GM21786 (cell line): ENCODE measurements around the gene RTF2.
"Not testable (repeated sequence)": the region's sequence is repeated elsewhere in the genome, so short reads cannot be mapped to it uniquely, and the experiment has no call there.

Source experiments
- ATAC-seq: cut with Tn5 transposase; IDR thresholded peaks from one replicate; pipeline ENCODE4 v1.9.1; 2021; ENCODE audit not compliant: unreplicated experiment

RTF2 gene

DNA sequence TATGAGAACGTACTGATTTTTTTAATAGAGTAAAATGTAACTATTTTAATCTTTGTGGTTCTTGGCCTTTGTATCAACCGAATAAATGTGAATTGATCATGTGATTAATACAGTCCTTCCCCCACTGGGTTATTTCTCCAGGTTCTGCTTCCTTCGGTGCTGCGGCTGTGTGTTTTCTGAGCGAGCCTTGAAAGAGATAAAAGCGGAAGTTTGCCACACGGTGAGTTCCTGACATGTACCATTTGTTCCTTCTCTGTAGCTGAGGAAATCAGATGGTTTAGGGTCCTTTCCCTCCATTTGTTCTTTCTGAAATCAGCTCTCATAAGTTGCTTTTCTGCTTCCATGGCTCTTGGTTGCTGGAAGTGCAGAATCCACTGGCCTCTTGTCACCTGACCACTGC is 15.5 kb downstream of the RTF2 start:
- ATAC-seq = no peak

DNA sequence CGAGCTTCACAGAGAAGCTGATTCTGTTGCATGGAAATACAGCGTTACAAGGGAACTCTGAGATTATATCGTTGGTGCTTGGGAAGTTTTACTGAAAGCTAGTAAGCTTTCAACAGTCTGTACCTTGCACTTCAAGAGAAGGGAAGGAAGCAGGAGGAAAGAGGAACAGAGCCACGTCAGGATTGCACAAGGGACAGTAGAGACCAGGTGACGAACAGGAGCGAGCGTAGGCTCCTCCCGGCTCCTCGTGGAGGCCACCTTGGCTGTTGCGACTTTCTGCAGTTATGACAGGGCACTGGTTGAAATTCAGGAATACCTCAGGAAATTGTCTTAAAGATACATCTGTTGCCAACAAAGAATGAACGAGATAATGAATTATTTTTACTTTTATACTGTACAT is 18.8 kb downstream of the RTF2 start:
- ATAC-seq = no peak

DNA sequence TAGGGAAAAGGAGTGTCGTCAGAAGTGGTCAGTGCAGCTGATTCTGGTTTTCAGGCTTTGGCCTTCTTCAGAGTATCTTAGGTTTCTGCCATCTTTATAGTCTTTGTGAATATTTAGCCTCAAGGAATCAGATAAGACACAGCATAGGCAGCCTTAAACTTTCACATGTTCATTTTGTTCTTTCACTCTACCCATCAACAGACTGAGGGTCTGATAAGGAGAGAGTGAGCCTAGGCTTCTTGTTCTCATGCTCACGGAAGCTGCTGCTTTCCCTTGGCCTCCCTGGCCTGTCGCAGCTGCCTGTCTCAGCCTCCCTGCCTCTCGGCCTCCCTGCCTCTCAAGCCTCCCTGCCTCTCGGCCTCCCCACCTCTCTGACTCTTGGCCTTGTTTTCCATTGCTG is 20.1 kb downstream of the RTF2 start:
- no peak for ATAC-seq

DNA sequence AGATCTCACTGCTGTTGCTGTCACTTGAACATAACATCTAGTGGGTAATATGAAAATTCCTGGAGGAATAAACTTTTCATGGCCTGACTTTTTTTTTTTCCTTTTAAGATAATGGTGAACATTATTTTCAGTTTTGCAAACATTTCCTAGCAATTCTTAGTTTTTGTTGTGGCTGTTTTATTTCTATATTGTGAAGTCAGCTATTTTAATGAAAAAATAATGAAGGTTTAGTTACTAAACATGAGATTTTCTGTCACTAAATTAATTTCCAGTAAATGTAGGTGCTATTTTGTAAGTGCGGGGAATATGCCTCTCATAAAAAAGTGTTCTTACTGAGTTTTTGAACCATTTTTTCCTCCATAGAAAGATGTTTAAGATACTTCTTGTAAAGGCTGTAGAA is 32.7 kb downstream of the RTF2 start:
- ATAC-seq = no peak

DNA sequence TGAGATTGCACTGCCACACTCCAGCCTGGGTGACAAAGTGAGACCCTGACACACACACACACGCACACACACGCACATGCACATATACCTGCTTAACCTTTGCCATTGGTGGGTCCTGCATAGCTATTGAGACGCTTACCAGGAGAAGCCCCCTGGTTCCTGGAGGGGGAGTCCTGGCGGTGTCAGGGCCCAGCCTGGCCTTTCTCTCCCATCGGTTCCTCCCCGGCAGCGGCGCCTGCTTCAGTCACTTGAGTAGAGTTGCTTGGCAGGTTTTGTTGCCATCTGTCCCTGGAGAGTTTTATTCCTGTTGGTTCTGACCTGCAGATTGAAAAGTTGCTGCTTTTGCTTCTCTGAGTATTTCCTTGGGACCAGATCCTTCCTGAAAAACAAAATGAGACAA is 35.5 kb downstream of the RTF2 start:
- no peak for ATAC-seq

DNA sequence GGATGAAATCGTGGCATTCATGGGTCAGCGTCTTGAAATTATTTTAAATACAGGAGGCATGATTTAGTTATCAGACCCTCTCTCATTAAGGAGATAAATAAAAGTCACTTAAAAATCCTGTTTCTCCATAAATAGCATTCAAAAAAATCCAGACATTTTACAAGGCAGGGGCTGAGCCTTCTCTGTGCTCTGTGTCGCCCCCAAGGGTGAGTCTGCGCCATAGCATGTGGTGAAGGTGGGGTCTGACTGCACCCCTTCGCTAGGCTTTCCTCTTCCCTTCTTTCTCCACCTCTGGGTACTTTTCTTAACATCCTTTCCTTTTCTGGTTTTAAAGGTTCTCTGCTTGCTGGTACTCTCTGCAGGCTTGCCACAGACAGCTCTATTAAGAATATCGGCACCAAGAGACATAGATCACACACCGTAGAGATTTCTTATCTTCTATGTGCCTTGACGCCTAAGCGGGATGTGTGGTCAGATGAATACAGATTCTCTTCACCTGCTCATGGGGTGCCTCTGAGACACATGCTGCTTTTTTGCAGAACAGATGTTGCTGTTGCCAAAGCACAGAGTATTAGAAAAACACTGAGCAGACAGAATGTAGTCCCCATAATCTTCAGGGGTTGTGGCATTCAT is 36.1 kb downstream of the RTF2 start:
- no peak for ATAC-seq

DNA sequence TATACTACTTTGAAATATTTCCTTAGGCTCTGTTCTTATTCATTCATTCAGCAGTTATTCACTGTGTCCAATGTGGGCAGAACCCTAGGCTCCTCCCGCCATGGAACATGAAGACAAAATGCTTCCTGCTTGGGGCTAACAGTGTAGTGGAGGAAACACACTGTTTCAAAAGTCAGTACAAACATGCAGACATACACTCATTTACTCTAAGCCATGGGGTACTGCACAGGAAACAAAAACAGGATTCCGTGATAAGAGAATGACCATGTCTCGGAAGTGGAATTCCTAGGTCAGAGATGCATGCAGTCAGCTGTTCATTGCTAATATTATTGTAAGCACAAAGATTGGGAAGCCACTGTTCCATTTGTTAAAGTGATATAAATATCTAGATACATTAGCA is 37.7 kb downstream of the RTF2 start:
- no peak for ATAC-seq

DNA sequence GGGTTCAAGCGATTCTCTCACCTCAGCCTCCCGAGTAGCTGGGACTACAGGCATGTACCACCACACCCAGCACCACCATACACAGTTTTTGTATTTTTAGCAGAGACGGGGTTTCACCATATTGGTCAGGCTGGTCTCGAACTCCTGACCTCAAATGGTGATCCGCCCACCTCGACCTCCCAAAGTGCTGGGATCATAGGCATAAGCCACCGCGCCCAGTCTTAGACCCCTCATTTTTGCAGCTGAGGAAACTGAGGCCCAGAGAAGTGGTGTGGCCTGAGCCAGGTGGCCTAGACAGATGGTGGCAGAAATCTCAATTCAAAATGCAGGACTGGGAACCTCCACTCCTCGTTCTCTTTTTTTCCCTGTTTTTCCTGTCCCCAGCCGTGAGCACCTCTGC is 43.5 kb downstream of the RTF2 start:
- no peak for ATAC-seq

DNA sequence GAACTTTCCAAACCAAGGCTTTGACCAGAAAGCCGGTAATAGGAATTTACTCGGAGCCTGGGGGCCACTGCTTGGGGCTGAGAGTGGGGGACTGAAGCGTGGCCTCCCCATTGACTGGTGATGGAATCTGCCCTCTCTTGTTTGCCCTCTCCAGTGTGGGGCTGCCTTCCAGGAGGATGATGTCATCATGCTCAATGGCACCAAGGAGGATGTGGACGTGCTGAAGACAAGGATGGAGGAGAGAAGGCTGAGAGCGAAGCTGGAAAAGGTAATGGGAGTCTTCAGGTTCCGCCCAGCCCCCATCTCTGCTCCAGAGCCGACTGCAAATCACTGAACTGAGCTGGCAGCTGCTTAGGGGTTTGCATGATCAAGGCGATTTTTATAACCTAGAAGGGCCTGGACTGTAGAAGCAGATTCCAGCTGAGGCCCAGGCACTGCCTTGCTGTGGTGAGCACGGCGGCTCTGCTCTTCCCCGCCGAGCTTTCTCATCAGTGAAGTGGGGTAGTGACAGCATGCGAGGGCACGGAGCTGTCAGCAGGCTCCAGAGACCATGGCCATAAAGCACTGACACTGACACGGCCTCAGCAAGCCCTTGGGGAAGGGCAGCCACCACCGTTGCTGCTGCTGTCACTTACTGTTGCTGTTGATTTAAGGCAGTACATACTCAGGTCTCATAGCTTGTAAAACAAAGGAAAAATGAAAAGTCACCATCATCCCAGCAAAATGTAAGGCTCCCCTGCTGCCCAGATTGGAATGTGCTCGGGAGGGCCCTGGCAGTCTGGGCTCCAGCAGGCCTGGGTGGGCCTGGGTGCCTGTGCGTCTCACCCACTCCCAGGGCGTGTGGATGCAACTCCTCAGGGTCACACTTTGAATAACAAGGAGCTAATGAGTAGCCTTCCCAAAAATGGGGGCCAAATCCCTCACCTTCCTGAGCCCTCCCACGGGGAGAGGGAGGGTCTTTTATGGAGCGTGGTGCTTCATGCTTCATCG is 45.0 kb downstream of the RTF2 start:
- no peak for ATAC-seq

DNA sequence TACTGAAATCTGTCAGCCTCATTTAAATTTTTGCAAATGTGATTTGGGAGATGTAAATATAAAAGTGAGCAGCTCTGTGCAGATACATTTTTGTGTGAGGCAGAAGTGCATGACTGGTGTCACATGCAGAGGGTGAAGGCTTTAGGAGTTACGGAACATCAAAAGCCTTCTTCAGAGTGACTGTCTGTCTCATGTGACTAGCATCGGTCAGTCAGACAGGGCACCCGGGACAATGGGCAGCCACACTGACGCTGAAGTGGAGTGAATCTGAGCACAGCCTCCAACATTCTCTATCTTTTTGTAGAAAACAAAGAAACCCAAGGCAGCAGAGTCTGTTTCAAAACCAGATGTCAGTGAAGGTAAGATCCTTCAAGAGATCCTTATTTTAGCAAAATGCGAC is 48.2 kb downstream of the RTF2 start:
- no peak for ATAC-seq

DNA sequence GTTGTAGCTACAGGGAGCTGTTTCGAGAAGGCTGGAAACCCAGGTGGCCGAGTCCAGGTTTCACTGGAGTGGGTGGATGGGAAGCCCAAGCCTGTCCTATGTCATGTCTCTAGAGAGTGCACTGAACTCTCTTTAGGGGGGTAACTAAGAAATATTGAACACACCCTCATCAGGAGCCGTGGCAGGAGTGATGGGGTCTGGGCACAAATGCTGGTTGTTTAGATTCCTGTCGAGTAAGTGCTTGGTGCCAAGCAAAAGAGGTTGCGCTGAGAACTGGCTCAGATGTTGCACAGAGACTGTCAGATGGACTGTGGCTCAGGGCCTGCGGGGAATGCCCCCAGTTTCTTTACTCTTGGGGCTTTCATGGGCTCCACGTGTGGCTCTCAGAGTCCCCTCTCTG is 48.8 kb downstream of the RTF2 start:
- ATAC-seq = no peak

DNA sequence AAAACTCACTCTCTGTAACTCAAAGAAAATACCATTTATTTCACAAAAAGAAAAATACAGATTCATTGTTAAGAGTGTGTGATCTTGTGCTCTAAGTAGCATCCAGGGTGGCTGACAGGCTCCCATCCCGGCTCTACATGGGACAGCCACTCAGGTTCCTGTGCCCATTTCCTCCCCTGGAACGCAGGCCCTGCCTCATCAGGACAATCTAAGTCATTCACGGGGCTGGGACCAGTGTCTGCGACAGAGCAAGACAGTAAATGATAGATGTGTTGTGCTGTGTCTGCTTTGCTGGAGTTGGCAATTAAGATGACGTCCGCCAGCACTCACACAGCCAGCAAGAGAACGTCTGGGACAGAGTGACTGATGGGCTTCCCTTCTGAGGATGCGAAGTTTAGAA is 49.2 kb downstream of the RTF2 start:
- ATAC-seq = no peak

DNA sequence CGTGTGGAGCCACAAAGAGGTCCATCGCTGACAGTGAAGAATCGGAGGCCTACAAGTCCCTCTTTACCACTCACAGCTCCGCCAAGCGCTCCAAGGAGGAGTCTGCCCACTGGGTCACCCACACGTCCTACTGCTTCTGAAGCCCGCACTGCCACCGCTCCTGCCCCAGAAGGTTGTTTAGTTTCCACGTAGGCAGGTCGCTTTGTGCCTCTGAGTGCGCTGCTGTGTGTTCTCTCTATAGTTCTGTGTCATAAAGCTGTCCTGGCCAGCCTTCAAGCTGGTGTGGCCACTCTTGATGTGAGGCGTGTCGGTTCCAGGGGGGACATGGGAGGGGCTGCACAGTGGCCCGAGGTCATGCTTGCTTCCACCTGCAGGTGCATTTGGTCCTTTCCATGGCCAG is 49.7 kb downstream of the RTF2 start:
- ATAC-seq = no peak

DNA sequence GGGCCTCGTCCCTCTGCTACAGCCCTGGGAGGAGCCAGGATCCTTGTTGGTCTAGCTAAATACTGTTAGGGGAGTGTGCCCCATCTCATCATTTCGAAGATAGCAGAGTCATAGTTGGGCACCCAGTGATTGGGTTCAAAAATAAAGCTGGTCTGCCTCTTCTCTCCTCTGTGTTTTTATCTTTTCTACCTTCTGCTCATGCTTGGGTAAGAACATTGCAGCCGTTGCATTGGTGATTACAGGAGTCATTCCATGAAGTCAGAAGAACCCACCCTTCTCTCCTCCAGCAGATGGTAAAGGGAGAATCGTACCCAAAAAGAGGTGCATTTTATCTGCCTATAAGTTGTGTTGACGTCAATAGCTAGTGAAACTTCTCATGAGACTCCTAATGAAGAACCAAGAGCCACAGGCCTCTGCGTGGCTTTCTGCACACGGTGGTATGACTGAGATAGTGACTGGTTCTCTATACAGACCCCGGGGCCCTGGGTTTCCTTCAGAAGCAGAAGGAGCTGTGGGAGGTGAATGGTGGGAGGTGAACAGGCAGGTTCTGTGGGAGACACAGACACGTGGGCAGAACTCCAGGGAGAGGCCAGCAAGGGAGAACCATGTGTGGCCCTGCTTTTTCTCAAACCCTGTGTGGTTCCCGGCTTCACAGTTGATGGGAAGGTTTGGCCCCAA is 50.4 kb downstream of the RTF2 start:
- no peak for ATAC-seq

DNA sequence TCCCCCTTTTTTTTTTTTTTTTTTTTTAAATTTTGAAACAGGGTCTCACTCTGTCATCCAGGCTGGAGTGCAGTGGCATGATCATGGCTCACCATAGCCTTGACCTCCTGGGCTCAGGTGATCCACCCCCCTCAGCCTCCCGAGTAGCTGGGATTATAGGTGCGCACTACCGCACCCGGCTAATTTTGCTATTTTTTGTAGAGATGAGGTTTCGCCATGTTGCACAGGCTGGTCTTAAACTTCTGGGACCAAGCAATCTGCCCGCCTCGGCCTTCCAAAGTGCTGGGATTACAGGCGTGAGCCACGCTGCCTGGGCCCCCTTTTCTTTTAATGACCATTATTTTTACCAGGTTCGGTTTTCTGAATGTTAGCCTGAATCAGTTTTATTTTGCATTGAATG is 51.1 kb downstream of the RTF2 start:
- no peak for ATAC-seq

DNA sequence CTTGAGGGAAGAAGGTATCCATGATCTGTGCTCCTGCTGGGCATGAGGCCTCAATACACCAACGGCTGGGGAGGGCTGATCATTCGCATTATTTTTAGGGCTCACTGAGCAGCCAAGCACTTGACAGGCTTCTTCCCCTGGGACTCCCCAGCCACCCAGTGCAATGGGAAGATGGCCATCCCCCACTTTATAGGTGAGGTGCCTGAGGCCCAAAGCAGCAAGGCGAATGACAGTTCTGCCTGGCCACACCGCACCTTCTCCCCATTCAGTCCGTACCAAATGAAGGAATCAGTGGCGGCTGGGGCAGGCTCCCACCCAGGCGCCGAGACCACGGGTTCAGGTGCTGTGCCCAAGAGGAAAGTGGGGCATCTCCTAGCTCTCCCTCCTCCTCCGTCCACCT is 51.8 kb downstream of the RTF2 start:
- no peak for ATAC-seq

DNA sequence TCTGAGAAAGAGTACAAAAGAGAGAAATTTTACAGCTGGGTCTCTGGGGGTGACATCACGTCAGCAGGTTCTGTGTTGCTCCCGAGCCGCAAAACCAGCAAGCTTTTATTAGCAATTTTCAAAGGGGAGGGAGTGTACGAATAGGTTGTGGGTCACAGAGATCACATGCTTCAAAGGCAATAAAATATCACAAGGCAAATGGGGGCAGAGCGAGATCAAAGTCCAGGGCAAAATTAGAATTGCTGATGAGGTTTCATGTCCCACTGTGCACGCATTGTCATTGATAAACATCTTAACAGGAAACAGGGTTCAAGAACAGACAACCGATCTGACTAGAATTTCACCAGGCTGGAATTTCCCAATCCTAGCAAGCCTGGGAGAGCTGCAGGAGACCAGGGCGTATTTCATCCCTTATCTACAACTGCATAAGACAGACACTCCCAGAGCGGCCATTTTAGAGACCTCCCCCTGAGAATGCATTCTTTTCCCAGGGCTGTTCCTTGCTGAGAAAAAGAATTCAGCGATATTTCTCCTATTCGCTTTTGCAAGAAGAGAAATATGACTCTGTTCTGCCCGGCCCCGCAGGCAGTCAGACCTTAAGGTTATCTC is 52.4 kb downstream of the RTF2 start:
- ATAC-seq = not testable (repeated sequence)

DNA sequence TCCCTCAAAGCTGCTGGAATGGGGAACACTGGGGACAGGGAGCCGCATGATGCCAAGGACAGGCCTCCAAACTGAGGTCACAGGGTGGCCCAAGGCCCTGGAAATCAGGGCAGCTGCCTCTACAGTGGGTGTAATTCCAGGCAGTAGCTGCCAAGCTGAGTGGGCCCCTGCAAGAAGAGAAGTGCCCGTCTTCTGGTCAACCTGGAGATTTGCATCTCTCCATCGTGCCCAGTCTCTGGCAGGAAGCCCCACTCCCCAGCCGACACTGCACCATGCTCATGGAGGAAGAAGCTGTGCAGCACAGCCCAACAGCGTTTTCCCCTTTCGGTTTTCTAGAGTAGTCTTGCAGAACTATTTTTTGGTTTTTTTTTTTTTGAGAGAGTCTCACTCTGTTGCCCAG is 53.9 kb downstream of the RTF2 start:
- ATAC-seq = no peak

DNA sequence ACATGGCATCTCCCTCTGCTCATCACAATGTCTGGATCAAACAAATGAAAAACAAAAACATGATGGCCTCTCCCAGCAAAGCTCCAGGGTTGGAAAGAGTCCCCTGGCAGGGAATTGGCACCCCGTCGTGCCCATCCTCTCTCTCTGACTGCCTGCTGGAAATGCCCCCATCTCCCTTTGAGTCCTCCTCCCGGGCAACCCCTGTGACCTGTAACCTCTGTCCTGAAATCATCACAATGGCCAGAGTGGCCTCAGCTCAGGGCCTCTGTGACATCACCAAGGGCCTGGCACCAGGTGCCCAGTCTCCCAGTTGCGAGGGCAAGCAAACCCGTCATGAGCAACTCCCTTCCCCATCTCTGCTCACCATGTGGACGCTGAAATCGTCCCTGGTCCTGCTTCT is 56.0 kb downstream of the RTF2 start, which contains the start of gene FAM209A:
FAM209A (plus strand) TSS at position 301 of the 400 bp plus-strand sequence; CDS start at position 366, 65 bp downstream.
- not testable (repeated sequence) for ATAC-seq

DNA sequence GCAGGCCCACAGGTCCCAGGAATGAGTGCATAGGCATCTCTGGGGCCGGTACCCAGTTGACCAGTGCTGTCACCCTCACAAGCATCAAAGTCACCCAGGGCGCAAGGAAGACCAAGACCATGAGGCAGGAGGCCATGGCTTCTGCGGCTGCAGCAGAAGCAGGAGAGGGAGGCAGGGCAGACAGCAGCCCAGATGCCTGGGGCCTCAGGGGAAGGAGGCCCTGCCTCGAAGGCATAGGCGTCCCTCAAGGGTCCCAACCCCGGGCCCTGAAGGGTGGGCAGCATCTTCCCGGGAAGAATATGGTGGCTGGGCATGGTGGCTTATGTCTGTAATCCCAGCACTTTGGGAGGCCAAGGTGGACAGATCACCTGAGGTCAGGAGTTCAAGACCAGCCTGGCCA is 59.1 kb downstream of the RTF2 start:
- no peak for ATAC-seq

DNA sequence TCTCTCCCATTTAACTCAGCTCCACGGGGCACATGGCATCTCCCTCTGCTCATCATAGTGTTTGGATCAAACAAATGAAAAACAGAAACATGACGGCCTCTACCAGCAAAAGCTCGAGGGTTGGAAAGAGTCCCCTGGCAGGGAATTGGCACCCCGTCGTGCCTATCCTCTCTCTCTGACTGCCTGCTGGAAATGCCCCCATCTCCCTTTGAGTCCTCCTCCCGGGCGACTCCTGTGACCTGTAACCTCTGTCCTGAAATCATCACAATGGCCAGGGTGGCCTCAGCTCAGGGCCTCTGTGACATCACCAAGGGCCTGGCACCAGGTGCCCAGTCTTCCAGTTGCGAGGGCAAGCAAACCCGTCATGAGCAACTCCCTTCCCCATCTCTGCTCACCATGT is 64.5 kb downstream of the RTF2 start, which contains the start of gene FAM209B:
FAM209B (plus strand) TSS at position 301 of the 400 bp plus-strand sequence; CDS start at position 397, 96 bp downstream.
- not testable (repeated sequence) for ATAC-seq
